Mesendoderm (in vitro differentiated cells): Measurements from ENCODE around the gene IFT25.

Experiments used
- DNase-seq: peaks from one replicate; pipeline ENCODE4 v3.0.0; 2013
- H2AK5ac ChIP-seq: 2 replicates; pipeline ENCODE4 v1.6.1; 2013; ENCODE audit warnings: low read length, inconsistent platforms
- H2BK120ac ChIP-seq: 2 replicates; pipeline ENCODE4 v1.6.1; 2013; ENCODE audit warnings: low read depth, mild to moderate bottlenecking, low read length, moderate library complexity, mixed read lengths
- H2BK15ac ChIP-seq: replicated peaks from 2 replicates; pipeline ENCODE4 v1.6.1; 2013; ENCODE audit warnings: low read depth, mild to moderate bottlenecking, moderate library complexity
- H2BK5ac ChIP-seq: 2 replicates; pipeline ENCODE4 v1.6.1; 2013; ENCODE audit warnings: low read length, inconsistent platforms
- H3K18ac ChIP-seq: 2 replicates; pipeline ENCODE4 v1.6.1; 2013; ENCODE audit warnings: mild to moderate bottlenecking, low read length, mixed read lengths
- H3K23ac ChIP-seq: one replicate; pipeline ENCODE4 v1.6.1; 2013; ENCODE audit warnings: low read length
- H3K27ac ChIP-seq: 2 replicates; pipeline ENCODE4 v1.5.1; 2013; ENCODE audit warnings: low read depth, mild to moderate bottlenecking, inconsistent platforms, low read length, moderate library complexity
- H3K27me3 ChIP-seq: 2 replicates; pipeline ENCODE4 v1.6.1; 2013; ENCODE audit warnings: low read length, control low read depth, mild to moderate bottlenecking, inconsistent platforms; ENCODE audit not compliant: insufficient read depth, poor library complexity
- H3K36me3 ChIP-seq: 2 replicates; pipeline ENCODE4 v1.6.1; 2013; ENCODE audit warnings: low read length, inconsistent platforms; ENCODE audit not compliant: control insufficient read depth, insufficient read depth
- H3K4ac ChIP-seq: one replicate; pipeline ENCODE4 v1.6.1; 2013; ENCODE audit warnings: low read depth, mild to moderate bottlenecking, low read length, moderate library complexity
- H3K4me1 ChIP-seq: 2 replicates; pipeline ENCODE4 v1.6.1; 2013; ENCODE audit warnings: low read depth, low read length, inconsistent platforms; ENCODE audit not compliant: control insufficient read depth
- H3K4me2 ChIP-seq: 2 replicates; pipeline ENCODE4 v1.6.1; 2013; ENCODE audit warnings: low read length
- H3K4me3 ChIP-seq: 2 replicates; pipeline ENCODE4 v1.5.1; 2013; ENCODE audit warnings: mild to moderate bottlenecking, low read length
- H3K56ac ChIP-seq: one replicate; pipeline ENCODE4 v1.6.1; 2013; ENCODE audit warnings: low read length
- H3K79me1 ChIP-seq: 2 replicates; pipeline ENCODE4 v1.6.1; 2013; ENCODE audit warnings: low read length, inconsistent platforms
- H3K79me2 ChIP-seq: 2 replicates; pipeline ENCODE4 v1.6.1; 2013; ENCODE audit warnings: mild to moderate bottlenecking, low read length; ENCODE audit not compliant: control insufficient read depth, insufficient read depth
- H3K9ac ChIP-seq: 2 replicates; pipeline ENCODE4 v1.6.1; 2013; ENCODE audit warnings: low read length, inconsistent platforms
- H4K5ac ChIP-seq: one replicate; pipeline ENCODE4 v1.6.1; 2013; ENCODE audit warnings: low read length
- H4K8ac ChIP-seq: one replicate; pipeline ENCODE4 v1.6.1; 2013; ENCODE audit warnings: low read depth, mild to moderate bottlenecking, control low read depth, low read length, moderate library complexity
- WGBS: extraction: QIAGEN DNeasy Blood & Tissue Kit; methylation state at CpG from one replicate; pipeline ENCODE4 v1.1.7; 2013; ENCODE audit warnings: low lambda C conversion rate, missing lambda C conversion rate; ENCODE audit not compliant: insufficient coverage; ENCODE audit errors: extremely low coverage; 5-methylcytosine and 5-hydroxymethylcytosine counted together

The IFT25 gene

DNA sequence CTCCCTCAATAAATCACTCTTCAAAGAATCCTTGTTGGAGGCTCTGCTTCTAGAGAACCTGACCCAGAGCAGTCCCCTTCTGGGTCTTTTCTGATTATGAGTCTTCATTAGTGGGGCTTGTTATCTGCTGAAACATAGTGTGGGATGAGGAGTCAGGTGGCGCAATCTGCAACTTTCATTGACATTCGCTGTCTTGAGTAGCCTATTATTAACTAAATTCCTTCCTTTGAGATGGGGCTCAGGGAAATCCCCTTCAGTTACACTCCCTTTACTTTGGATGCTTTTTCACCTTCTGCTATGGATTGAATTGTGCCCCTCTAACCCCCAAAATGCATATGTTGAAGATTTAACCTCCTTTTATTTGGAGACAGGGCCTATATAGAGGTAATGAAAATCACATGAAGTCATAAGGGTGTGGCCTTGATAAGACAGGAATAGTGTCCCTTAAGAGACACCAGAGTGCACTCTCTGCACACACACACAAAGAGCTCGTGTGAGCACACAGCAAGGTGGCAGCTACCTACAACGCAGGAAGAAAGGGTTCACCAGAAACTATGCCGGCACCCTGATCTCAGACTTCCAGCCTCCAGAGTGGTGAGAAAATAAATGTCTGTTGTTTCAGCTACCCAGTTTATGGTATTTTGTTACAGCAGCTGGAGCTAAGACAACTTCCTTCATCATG, 32.0 kb downstream of the IFT25 start:
- Histone ChIP-seq H3K27ac (no peak overlapping the region), H2BK15ac (no peak overlapping the region), H3K79me2 (no peaks in the 10 kb centered on the region), H3K56ac (no peak overlapping the region), H2BK5ac (no peak overlapping the region), H3K4me2 (no peak overlapping the region), H3K79me1 (no peaks in the 10 kb centered on the region), H3K18ac (no peak overlapping the region), H3K9ac (no peak overlapping the region), H2BK120ac (no peak overlapping the region), H3K27me3 (no peaks in the 10 kb centered on the region), H2AK5ac (no peak overlapping the region), H4K5ac (no peak overlapping the region), H3K23ac (no peak overlapping the region), H3K36me3 (no peaks in the 10 kb centered on the region), H3K4me1 (no peaks in the 10 kb centered on the region), H3K4ac (no peak overlapping the region), H4K8ac (no peak overlapping the region), H3K4me3 (no peak overlapping the region)
- WGBS, result no CpG with 5 or more reads among the region's 5 CpGs
- no peak for DNase-seq

DNA sequence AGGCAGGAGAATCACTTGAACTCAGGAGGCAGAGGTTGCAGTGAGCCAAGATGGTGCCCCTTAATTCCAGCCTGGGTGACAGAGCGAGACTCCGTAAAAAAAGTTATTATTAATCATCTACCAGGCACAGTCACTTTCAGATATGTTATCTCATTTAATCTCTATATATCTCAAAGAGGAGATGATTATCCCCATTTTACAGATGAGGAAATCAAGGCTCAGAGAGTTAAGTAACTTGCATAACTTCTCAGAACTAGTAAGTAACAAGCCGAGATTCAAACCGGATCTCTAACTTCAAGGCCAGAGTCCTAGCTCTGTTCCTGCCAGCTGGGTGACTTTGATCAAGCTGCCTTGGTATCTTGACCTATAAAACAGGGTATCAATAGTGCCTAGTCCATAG, 34.1 kb downstream of the IFT25 start:
- Histone ChIP-seq H3K23ac (no peak overlapping the region), H3K56ac (no peak overlapping the region), H3K4me2 (no peak overlapping the region), H3K4ac (no peak overlapping the region), H3K27me3 (no peaks in the 10 kb centered on the region), H3K18ac (no peak overlapping the region), H2BK5ac (no peak overlapping the region), H3K9ac (no peak overlapping the region), H4K5ac (no peak overlapping the region), H3K27ac (no peak overlapping the region), H3K36me3 (no peaks in the 10 kb centered on the region), H4K8ac (no peak overlapping the region), H3K4me3 (no peak overlapping the region), H2BK15ac (no peak overlapping the region), H3K4me1 (no peaks in the 10 kb centered on the region), H2AK5ac (no peak overlapping the region), H3K79me1 (no peaks in the 10 kb centered on the region), H2BK120ac (no peak overlapping the region), H3K79me2 (no peaks in the 10 kb centered on the region)
- DNase-seq, result no peak
- WGBS, result no CpG with 5 or more reads among the region's 4 CpGs

DNA sequence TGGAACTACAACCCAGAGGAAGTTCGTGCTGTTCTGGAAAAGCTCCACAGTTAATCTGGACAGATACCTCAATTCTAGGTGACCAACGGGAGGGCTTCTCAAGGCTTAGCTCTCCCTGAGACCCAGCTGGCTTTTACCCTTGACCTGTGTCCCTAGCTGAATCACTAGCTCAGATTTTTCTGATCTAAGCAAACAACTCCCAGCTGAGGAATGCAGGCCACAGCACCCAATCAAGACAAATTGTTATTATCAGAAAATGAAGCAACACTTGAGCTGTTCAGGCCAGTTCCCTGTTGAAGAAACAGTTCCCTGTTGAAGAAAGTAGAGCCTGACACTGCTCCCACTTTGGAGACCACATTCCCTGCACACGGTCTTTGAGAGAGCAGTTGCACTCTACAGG, 35.6 kb downstream of the IFT25 start:
- no peak overlapping the region for H3K4me2 ChIP-seq
- no peak overlapping the region for H3K9ac ChIP-seq
- no peaks in the 10 kb centered on the region for H3K36me3 ChIP-seq
- H4K8ac ChIP-seq, result no peak overlapping the region
- no peak for DNase-seq
- H3K4ac ChIP-seq, result no peak overlapping the region
- H4K5ac ChIP-seq, result no peak overlapping the region
- no peaks in the 10 kb centered on the region for H3K27me3 ChIP-seq
- H3K27ac ChIP-seq, result no peak overlapping the region
- H2AK5ac ChIP-seq, result no peak overlapping the region
- no peak overlapping the region for H3K23ac ChIP-seq
- no peaks in the 10 kb centered on the region for H3K79me1 ChIP-seq
- no peak overlapping the region for H3K56ac ChIP-seq
- WGBS, result no CpG with 5 or more reads among the region's 3 CpGs
- H3K4me3 ChIP-seq, result no peak overlapping the region
- no peak overlapping the region for H2BK15ac ChIP-seq
- no peaks in the 10 kb centered on the region for H3K79me2 ChIP-seq
- no peak overlapping the region for H2BK120ac ChIP-seq
- no peaks in the 10 kb centered on the region for H3K4me1 ChIP-seq
- no peak overlapping the region for H3K18ac ChIP-seq
- no peak overlapping the region for H2BK5ac ChIP-seq

- Histone ChIP-seq H3K23ac (peak overlapping the region; percentile 66), H2BK5ac (no peak overlapping the region), H4K5ac (no peak overlapping the region), H4K8ac (no peak overlapping the region), H3K79me1 (no peaks in the 10 kb centered on the region), H2BK15ac (no peak overlapping the region), H3K4ac (no peak overlapping the region), H3K36me3 (no peaks in the 10 kb centered on the region), H3K27me3 (no peaks in the 10 kb centered on the region), H2AK5ac (no peak overlapping the region), H2BK120ac (no peak overlapping the region), H3K79me2 (no peaks in the 10 kb centered on the region), H3K4me1 (no peaks in the 10 kb centered on the region), H3K18ac (no peak overlapping the region), H3K4me2 (no peak overlapping the region), H3K56ac (no peak overlapping the region), H3K4me3 (no peak overlapping the region), H3K9ac (no peak overlapping the region), H3K27ac (no peak overlapping the region)
- WGBS, result no CpG with 5 or more reads among the region's 4 CpGs
- no peak for DNase-seq
Observed at GRCh38 chr1:53906121-53906520, 39.4 kb downstream of the IFT25 start.

- Histone ChIP-seq H3K36me3 (no peaks in the 10 kb centered on the region), H3K4ac (no peak overlapping the region), H4K5ac (no peak overlapping the region), H3K79me2 (no peaks in the 10 kb centered on the region), H3K4me3 (no peak overlapping the region), H3K18ac (no peak overlapping the region), H3K79me1 (no peaks in the 10 kb centered on the region), H4K8ac (no peak overlapping the region), H3K4me2 (no peak overlapping the region), H2AK5ac (no peak overlapping the region), H3K56ac (no peak overlapping the region), H3K27me3 (no peaks in the 10 kb centered on the region), H3K4me1 (no peaks in the 10 kb centered on the region), H3K23ac (no peak overlapping the region), H2BK15ac (no peak overlapping the region), H3K9ac (no peak overlapping the region), H2BK120ac (no peak overlapping the region), H2BK5ac (no peak overlapping the region), H3K27ac (no peak overlapping the region)
- no CpG with 5 or more reads among the region's 8 CpGs for WGBS
- DNase-seq, result no peak
Observed at GRCh38 chr1:53905509-53905908, 40.0 kb downstream of the IFT25 start.
